ENCODE results near the gene SYNGR4.

Gene SYNGR4

GRCh38 chr19:48396016-48396823 is 32.1 kb downstream of the SYNGR4 start:
- Mint-ChIP-seq H3K27ac (no peak overlapping the region), H3K4me1 (peaks cover 54% of the 10 kb centered on the region), H3K4me3 (no peak overlapping the region)

GRCh38 chr19:48396824-48397176 is 32.6 kb downstream of the SYNGR4 start:
- no peaks in the 10 kb centered on the region for H3K36me3 Mint-ChIP-seq
- no peaks in the 10 kb centered on the region for H3K9me3 Mint-ChIP-seq
- H3K4me3 Mint-ChIP-seq, result no peak overlapping the region
- peaks cover 51% of the 10 kb centered on the region for H3K4me1 Mint-ChIP-seq
- peaks cover 18% of the 10 kb centered on the region for H3K27me3 Mint-ChIP-seq
- H3K27ac Mint-ChIP-seq, result no peak overlapping the region

More at GRCh38 chr19:48396016-48396823, 32.1 kb downstream of the SYNGR4 start:
- no peaks in the 10 kb centered on the region for H3K36me3 Mint-ChIP-seq
- no peaks in the 10 kb centered on the region for H3K9me3 Mint-ChIP-seq
- peaks cover 18% of the 10 kb centered on the region for H3K27me3 Mint-ChIP-seq

- peak overlapping the region; percentile 86 for H3K4me3 Mint-ChIP-seq
- H3K27me3 Mint-ChIP-seq, result peaks cover 18% of the 10 kb centered on the region
- no peaks in the 10 kb centered on the region for H3K9me3 Mint-ChIP-seq
- H3K4me1 Mint-ChIP-seq, result peaks cover 48% of the 10 kb centered on the region
- no peaks in the 10 kb centered on the region for H3K36me3 Mint-ChIP-seq
- peak overlapping the region; percentile 82 for H3K27ac Mint-ChIP-seq
Observed at GRCh38 chr19:48397263-48398101, 33.3 kb downstream of the SYNGR4 start.

- Mint-ChIP-seq H3K36me3 (no peaks in the 10 kb centered on the region), H3K27me3 (peaks cover 18% of the 10 kb centered on the region), H3K4me1 (peaks cover 43% of the 10 kb centered on the region), H3K4me3 (peak overlapping the region; percentile 86), H3K27ac (peak overlapping the region; percentile 82), H3K9me3 (no peaks in the 10 kb centered on the region)
Observed at GRCh38 chr19:48398102-48398374, 33.9 kb downstream of the SYNGR4 start.

GRCh38 chr19:48398375-48399235 is 34.4 kb downstream of the SYNGR4 start:
- Mint-ChIP-seq H3K27ac (peak overlapping the region; percentile 73), H3K4me1 (peaks cover 46% of the 10 kb centered on the region), H3K27me3 (peaks cover 18% of the 10 kb centered on the region), H3K36me3 (no peaks in the 10 kb centered on the region), H3K9me3 (no peaks in the 10 kb centered on the region), H3K4me3 (peak overlapping the region; percentile 86)

DNA sequence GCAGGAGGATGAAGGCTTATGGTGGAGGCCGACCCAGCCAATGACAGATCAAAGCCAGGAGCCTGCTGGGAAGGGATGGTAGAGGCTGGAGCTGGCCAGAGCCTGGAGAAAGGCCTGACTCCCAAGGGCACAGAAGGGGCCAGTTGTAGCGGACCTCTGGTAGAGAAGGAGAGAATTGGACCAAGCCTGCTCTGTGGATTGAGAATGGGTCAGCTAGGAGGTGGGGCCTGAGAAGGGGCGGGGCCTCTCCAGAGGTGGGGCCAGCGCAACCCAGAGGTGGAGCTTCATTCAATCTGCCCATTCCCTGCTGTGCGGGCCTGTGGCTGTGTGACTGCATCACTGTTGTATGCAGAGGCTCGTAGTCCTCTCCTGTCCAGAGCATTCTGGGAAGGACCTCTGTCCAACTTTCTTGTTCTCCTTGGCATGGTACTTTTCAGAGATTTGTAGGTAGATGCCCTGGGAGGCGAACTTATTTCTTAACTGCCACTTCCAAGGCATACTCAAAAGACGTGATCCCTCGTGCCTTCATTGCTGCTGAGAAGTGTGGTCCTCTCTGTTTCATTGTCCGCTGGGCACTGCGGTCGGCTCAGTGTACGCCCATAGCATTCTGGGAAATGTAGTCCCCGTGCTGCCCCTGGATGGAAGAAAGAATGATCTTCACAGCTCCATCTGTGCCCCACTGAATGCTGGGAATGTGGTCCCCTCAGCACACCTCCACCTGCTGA is 36.0 kb downstream of the SYNGR4 start:
- Mint-ChIP-seq H3K4me3 (no peak overlapping the region), H3K36me3 (no peaks in the 10 kb centered on the region), H3K27ac (peak overlapping the region; percentile 33), H3K4me1 (peaks cover 34% of the 10 kb centered on the region), H3K27me3 (peaks cover 12% of the 10 kb centered on the region), H3K9me3 (no peaks in the 10 kb centered on the region)

- Mint-ChIP-seq H3K27me3 (peaks cover 11% of the 10 kb centered on the region), H3K4me1 (peaks cover 26% of the 10 kb centered on the region), H3K9me3 (no peaks in the 10 kb centered on the region), H3K4me3 (no peak overlapping the region), H3K36me3 (peaks cover 1% of the 10 kb centered on the region), H3K27ac (no peak overlapping the region)
Observed at GRCh38 chr19:48401287-48401686, 37.1 kb downstream of the SYNGR4 start.

DNA sequence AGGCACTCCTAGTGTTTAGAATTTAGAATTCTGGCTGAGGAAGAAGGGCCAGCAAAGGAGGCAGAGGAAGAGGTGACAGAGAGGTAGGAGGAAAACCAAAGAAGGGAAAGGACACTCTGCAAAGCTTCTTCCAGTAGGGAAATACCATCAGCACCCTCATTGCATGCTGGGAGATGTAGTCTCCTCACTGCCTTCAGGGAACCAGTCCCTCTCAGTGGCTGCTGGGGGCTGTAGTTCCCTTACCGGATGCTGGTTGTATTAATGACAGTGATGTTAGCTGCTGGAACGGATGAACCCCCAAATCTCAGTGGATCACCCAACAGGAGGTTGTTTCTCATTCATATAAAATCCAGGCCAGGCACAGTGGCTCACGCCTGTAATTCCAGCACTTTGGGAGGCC is 39.4 kb downstream of the SYNGR4 start:
- Mint-ChIP-seq H3K9me3 (no peaks in the 10 kb centered on the region), H3K36me3 (peaks cover 1% of the 10 kb centered on the region), H3K4me1 (peaks cover 14% of the 10 kb centered on the region), H3K27me3 (peaks cover 4% of the 10 kb centered on the region), H3K4me3 (no peak overlapping the region), H3K27ac (peak overlapping the region; percentile 89)

GRCh38 chr19:48405010-48405659 is 41.0 kb downstream of the SYNGR4 start:
- no peak overlapping the region for H3K4me3 Mint-ChIP-seq
- H3K9me3 Mint-ChIP-seq, result no peaks in the 10 kb centered on the region
- no peak overlapping the region for H3K27ac Mint-ChIP-seq
- peaks cover 4% of the 10 kb centered on the region for H3K27me3 Mint-ChIP-seq
- H3K36me3 Mint-ChIP-seq, result peaks cover 1% of the 10 kb centered on the region
- peaks cover 4% of the 10 kb centered on the region for H3K4me1 Mint-ChIP-seq

- Mint-ChIP-seq H3K36me3 (peaks cover 1% of the 10 kb centered on the region), H3K27me3 (peaks cover 4% of the 10 kb centered on the region), H3K4me3 (no peak overlapping the region), H3K27ac (no peak overlapping the region), H3K4me1 (peaks cover 4% of the 10 kb centered on the region), H3K9me3 (no peaks in the 10 kb centered on the region)
Observed at GRCh38 chr19:48405850-48406249, 41.7 kb downstream of the SYNGR4 start.

DNA sequence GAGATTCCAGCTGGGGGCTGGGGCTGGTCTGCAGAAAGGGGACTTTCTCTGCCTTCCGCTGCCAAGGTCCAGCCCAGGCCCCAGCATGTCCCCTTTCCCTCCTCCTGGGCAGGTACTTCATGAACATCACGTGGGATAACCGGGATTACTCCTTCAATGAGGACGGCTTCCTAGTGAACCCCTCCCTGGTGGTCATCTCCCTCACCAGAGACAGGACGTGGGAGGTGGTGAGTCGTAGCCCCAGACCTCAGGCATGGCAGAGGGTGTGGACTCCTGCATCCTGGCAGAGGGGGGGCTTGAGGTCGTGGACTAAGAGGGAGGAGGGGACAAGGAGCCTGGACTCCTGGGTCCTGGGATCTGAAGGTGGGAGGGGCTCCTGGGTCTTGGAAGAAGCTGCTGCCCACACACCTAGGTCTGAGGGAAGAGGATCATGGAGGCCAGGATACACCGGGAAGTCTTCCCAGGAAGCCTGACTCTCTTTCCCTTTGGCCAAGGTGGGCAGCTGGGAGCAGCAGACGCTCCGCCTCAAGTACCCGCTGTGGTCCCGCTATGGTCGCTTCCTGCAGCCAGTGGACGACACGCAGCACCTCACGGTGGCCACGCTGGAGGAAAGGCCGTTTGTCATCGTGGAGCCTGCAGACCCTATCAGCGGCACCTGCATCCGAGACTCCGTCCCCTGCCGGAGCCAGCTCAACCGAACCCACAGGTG is 49.9 kb downstream of the SYNGR4 start:
- Mint-ChIP-seq H3K27ac (no peak overlapping the region), H3K36me3 (no peaks in the 10 kb centered on the region)

DNA sequence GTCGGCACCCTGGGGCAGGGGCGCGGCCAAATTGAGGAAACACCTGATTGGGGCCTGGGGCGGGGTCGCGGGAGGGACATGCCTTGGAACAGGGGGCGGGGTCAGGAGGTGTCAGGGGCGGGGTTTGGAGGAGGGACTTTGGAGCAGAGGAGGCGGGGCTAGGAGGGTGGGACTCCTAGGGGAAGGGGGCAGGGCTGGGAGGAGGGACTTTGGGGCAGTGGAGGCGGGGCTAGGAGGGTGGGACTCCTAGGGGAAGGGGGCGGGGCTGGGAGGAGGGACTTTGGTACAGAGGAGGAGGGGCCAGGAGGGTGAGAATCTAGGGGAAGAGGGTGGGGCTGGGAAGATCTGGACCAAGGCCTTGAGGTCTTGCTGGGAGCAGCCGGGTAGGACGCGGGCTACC is 51.2 kb downstream of the SYNGR4 start:
- no peaks in the 10 kb centered on the region for H3K9me3 Mint-ChIP-seq

More for the DNA sequence above, 49.9 kb downstream of the SYNGR4 start:
- H3K9me3 Mint-ChIP-seq, result no peaks in the 10 kb centered on the region
- peaks cover 16% of the 10 kb centered on the region for H3K4me1 Mint-ChIP-seq
- peaks cover 4% of the 10 kb centered on the region for H3K27me3 Mint-ChIP-seq
- no peak overlapping the region for H3K4me3 Mint-ChIP-seq

GRCh38 chr19:48415806-48416221 is 51.6 kb downstream of the SYNGR4 start:
- no peaks in the 10 kb centered on the region for H3K9me3 Mint-ChIP-seq
- peaks cover 18% of the 10 kb centered on the region for H3K4me1 Mint-ChIP-seq
- no peaks in the 10 kb centered on the region for H3K36me3 Mint-ChIP-seq
- peaks cover 4% of the 10 kb centered on the region for H3K27me3 Mint-ChIP-seq
- no peak overlapping the region for H3K27ac Mint-ChIP-seq
- H3K4me3 Mint-ChIP-seq, result peak overlapping the region; percentile 15

More for the DNA sequence above, 51.2 kb downstream of the SYNGR4 start:
- Mint-ChIP-seq H3K4me3 (peak overlapping the region; percentile 11), H3K36me3 (no peaks in the 10 kb centered on the region), H3K27ac (no peak overlapping the region), H3K27me3 (peaks cover 4% of the 10 kb centered on the region), H3K4me1 (peaks cover 18% of the 10 kb centered on the region)

DNA sequence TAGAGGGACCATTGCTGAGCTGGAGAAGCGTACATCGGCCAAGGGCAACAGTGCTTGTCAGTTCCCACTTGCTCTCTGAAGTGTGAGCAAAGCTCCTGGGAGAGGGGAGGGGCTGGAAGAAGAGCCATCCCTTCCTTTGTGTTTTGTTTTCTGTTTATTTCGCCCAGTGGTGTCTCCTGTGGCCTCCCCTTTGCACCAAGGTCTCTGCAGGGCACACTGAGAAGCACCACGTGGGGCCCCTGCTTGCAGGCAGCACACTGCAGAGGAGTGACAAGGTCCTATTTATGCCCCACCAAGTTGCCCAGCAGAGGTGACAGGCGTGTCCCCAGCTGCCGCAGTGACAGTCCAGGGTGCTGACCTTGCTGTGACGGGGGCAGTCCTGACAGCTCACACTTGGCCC is 53.3 kb downstream of the SYNGR4 start:
- no peaks in the 10 kb centered on the region for H3K9me3 Mint-ChIP-seq
- H3K4me3 Mint-ChIP-seq, result no peak overlapping the region
- H3K27me3 Mint-ChIP-seq, result peaks cover 4% of the 10 kb centered on the region
- no peak overlapping the region for H3K27ac Mint-ChIP-seq
- H3K36me3 Mint-ChIP-seq, result no peaks in the 10 kb centered on the region
- H3K4me1 Mint-ChIP-seq, result peaks cover 18% of the 10 kb centered on the region
